Effector CD4-positive, alpha-beta T cell (primary cell): Measurements from ENCODE around the gene POLA1.

ENCODE experiments used
- DNase-seq: peaks from one replicate; pipeline ENCODE4 v3.0.0-alpha.2; 2020

Gene POLA1

DNA sequence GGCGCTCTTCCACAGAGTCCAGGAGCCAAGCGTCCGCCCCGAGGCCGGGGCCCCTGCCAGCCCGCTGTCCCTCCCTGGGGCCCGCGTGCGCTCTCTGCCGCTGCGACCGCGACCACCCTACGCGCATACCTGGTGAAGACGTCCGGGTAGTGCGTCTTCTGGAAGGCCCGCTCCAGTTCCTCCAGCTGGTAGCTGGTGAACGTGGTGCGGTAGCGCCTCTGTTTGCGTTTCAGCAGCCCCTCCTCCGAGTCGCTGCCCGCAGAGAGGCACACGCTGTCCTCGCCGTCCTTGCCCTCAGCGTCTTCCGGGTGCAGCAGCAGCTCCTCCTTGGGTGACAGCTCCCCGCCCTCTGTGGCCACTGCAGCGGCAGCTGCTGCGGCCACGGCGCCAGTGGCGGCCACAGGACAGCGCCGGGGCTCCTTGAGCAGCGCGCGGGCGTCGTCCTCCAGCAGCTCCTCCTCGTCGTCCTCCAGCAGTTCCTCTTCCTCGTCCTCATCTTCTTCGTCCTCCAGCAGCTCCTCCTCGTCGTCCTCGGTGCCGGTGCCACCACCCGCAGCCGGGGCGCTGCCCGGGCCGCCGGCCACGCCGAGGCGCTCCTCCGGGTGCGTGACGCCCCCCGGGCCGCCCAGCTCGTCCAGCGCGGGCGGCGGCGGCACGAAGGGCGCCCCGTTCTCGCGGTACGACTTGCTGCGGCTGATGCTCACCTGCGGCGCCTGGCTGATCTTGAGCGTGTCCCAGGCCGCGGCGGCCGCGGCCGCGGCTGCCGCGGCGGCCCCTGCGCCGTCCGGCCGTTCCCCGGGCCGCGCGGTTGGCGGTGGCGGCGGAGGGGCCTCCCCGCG lies 319.3 kb downstream of the POLA1 start:
- DNase-seq, result no peak

DNA sequence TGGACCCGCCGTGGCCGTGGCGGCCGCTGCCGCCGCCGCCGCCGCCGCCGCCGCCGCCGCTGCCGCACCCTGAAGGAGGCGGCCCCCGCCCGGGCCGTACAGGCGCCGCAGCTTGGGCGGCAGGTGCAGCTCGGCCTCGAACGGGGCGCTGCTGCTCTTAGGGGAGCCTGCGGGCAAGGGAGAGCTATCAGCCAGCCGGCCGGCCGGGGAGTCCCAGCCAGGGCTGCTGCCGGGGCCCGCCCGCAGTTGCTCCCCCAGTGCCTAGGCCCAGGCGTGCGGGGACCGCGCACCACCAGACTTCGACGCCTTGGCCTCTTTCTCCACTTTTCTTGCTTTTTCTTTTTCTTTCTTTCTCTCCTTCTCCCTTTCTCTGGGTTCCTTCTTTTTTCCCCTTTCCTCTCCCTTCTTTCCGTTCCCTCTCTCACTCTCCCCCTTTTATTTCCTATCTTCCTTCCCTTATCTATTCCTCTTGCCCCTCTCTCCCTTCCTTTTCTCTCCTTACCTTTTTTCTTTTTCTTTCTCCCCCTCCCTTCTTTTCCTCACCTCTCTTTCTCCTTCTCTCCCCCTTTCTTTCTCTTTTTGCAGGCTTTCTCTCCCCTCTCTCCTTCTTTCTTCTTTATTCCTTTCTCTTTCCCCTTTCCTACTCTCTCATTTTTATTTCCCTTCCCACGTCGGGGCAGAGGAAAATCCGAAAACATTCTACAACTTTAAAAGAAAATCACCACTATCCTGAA lies 320.1 kb downstream of the POLA1 start:
- no peak for DNase-seq

DNA sequence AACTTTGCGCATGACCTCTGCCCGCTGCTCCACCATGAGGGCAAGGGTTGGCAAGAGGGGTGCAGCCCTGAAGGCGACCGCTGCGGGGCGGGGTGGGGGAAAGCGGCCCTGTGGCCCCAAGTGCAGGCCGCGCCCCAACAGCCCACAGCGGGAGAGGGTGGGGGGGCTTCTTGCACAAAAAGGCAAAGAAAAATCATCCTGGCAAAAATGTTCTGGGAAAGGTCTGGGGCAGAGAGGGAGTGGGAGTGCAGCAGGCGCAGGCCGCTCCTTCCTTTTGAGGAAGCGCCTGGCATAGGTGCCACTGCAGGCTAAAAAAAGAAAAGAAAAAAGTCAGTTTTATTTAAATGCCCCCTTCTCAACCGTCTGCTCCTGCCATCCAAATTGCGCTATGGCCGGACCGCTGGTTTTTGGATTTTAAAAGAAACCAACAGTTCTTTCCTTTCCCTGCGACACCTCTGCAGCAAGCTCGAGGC lies 320.7 kb downstream of the POLA1 start:
- no peak for DNase-seq

DNA sequence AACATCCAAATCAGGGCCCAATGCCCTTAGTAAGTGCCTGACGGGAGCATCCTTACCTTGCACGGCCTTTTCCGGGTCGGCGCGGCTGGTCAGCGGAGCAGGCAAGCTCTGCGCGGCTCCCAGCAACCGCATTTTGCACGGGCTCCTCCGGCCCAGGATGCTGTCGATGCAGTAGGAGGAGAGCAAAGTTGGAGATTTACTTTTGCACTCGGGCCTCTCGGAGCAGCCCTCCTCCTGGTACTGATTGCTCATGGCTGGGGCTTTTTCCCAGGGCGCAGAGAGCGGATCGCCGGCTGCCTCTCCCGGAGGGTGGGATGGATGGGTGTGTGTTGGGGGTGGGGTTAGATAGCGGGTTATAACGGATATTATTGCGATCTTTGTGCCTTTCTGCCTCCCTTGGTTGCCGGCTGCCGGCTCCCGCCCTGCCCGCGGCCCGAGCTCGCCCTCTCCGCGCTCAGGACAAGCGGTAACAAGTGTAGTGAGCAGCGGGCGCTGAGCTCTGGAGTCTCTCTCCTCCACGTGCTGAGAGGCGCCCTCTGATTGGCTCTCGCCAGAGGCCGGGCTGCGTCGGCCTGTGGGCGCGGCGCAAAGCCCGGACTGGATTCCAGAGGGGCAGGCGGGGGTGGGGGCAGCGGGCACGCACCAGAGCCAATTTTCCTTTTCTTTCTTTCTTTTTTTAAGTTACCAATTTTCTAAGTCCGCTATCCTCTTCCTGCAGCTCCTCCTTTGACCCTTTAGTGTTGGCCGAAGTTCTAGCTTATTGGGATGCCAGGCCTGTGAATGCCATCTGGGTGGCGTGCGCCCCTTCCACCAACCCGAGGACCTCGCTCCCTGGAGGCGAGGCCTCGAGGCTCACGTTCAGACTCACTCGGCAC lies 322.0 kb downstream of the POLA1 start, which contains the start of gene ARX:
TSS of gene ARX (minus strand) at position 480 of the 875 bp plus-strand sequence. CDS start at position 252, 228 bp downstream.
- DNase-seq, result no peak

DNA sequence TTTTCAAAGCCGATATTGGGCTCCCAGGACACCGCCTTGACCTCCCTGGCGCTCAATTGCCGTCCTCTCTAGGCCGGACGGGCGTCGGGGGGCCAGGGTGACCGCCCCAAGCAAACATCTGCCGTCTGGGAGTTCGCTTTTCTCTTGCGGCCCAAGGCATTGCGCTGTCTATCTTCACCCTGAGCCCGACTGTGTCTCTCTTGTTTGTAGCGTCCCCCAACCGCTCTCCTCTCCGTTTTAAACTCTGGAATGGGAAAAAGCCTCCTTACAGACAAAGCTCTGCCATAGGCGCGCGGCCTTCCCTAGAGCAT lies 322.6 kb downstream of the POLA1 start:
- no peak for DNase-seq

DNA sequence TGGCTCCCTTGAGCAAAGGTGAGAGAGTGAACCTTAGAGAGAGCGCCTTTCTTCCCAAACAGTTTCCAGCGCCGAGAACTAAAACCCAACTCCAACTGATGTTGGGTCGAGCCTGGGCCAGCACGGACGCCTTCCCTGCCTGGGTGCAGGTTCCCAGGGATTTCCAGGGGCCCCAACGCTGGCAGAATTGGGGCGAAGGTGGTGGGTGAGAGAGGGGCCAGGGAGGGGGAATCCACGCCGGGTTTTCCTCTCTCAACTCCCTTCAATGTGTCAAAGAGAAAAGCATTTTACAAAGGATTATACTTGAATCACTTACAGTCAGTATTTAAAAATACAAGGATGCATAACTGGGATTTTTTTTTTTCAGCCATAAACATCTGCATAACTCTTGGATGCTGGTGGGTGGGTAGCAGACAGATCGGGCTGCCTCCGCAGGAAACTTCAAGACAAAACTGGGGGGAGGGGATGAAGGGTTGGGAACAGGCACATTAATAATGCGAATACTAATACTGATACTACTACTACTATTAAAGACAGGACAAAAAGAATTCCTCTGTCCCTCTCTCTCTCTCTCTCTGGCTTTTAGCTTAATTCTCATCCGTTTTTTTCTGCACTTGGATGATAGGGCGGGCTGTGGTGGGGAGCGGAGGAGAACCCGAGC lies 323.4 kb downstream of the POLA1 start:
- DNase-seq, result no peak

DNA sequence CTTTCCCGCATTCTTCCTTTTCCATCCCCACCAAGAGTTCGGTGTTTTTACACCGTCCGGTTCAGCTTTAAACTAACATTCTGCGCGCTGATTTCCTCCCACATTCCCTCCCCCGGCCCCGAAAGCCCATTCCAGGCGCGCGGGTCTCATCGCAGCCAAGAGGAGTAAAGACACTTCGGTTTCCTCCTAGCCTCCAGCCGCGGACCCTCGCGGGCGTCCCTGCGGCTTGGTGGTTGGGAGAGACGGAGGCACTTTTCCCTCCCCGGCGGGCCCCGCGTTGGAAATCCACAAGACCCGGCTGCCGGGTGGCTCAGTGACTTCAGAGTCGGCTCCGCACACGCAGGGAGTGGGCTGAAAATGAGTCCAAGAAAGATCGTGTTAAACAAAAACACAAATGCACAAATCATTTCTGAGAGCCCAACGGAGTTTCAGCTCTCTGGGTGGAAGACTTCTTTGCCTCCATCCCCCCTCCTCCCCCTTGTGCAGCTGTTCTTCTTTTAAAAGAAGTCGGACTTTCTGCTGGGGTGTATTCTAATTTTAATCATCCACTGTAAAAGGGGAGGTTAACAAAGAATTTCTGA lies 324.0 kb downstream of the POLA1 start:
- no peak for DNase-seq

DNA sequence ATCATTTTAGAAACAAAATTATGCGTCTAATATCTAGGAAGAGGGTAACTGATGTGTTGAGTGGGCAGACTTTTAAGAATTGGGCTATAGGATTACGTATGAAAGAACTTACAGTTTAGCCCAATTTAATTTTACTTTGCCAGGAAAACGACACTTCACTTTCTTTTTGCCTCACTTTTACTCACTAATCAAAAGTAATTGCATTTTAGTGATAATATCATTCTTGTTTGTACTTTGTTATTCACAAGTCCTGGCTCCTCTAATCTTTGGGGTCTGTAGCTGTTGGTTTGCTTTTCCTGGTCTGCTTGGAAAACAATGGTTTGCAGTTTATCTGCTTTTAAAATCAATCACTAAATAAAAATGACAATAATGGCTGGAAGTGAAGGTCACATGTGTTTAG lies 325.0 kb downstream of the POLA1 start:
- no peak for DNase-seq

DNA sequence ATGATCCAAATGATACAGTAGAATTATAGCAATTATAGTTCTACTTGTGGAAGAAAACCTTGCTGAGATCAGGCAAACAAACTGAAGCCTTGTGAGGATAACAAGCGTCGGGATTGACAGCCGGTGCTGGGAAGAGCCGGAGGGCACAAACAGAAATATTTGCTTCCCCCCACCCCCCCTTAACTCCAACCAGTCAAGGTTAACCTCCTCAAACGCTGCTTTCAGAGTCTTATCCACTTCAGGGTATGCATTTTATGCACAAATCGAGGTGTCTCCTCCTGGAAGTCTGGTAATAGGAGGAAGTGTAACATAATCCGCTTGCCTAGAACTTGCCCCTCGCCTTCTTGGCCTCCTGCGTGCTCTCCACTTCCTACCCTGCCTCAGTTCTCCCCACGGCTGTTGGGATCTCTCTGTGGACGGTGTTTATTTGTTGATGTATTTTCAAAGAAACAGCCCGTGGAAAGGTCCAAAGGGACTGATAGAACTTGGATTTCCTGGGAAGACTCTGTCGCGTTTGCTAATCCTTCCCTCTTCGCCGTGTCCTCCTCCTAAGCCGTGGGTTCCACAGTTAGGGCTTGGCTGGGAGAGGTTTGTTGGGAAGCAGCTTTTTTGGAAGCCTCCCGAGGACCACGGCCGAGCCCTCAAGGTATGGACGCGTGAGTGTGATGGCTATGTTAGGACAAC lies 326.1 kb downstream of the POLA1 start:
- no peak for DNase-seq

DNA sequence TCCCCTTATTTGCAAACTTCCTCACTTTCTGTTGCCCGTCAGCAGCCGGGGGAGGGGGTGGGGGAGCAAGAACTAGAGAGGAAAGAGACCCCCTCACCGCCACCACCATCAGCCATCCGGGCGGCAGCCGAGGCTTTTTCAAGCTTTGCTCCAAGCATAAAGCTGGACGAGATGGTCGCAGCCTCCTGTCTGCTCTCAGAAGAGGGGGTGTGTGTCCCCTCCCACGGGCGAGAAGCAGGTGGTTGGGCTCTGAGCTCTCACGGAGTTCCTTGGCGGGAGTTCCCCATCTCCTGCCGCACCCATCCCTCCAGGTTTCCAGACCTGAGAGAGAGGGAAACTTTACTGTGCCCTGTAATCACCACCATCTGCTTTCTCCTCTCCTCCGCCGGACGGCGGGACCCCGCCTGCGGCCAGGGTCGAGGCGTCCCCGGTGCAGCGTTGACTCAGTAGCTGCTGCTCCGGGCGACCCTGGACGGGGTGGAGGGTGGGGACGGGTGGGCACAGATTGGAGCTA lies 326.7 kb downstream of the POLA1 start:
- no peak for DNase-seq

DNA sequence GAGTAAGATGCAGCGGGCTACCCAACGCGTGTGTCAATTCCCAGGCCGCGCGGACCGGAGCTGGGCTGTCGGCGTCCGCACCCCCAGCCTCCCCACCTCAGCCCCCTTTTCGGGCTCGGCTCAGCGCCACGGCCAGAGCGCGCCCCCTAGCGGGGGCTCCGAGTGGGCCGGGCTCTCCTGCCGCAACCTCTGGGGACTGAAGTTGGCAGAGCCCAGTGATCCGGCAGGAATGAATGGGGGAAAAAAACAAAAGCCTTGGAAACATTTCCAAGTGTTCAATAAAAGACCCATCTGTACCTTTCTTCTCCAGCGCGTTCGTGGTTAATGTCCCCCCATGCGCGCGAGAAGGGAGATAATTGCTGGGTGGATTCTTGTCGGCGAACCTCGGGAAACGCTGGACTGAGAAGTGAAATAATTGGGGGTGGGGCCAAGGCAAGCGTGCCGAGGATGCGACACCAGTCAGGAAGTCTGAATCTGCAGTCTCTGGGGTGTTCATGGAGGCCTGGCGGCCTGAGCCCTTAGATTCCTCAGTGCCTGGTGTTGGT lies 327.3 kb downstream of the POLA1 start:
- no peak for DNase-seq

DNA sequence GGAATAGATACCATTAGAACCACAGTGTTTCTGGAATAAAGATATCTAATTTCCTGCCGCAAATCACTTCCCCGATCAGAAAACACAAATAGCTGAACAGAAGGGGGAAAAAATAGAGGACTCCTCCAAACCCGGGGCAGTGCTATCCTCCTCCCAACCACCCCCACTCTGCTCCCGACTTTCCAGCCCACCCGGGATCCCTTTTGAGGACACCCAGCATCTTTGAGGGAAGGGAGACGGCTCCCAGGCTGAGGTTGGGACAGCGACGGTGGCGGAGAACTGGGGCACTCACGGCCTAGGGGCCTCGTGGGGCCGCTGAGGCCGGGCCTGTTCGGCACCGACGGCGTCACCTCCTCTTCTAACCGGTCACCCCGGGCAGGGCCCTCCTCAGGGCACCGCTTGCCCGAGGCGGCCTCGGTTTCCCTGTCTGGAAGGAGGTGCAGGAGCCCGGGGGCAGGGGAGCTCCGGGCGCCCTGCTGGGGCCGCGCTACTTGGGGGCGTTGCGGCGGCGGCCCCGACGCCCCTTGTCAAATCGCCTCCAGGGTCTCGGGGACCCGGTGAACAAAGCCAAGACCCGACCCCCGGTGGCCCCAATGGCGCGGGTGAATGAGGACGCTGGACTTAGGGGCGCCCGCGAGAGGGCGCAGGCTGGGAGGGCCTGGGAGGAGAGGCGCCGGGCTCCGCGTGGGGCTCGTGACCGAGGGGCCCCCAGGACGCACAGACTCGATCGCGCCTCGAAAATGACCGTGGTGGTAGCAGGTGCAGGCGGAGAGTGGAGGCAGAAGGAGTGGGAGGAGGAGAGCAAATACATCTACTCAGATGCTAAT lies 329.0 kb downstream of the POLA1 start:
- DNase-seq, result no peak

DNA sequence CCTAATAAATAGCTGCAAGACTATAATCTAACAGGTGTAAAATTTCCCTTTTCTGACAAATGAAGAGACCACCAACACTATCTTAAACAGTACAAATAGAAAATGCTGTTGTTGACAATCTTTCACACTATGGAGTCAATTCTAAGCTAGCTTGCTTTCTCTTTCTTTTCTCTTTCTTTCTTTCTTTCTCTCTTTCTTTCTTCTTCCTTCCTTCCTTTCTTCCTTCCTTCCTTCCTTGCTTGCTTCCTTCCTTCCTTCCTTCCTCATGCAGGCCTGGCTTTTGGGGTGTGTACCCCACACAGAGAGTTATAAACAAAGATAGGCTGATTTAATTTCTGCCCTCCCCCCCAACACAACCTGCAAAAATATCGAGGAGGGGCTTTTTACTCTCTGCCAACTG lies 330.2 kb downstream of the POLA1 start:
- DNase-seq, result no peak

DNA sequence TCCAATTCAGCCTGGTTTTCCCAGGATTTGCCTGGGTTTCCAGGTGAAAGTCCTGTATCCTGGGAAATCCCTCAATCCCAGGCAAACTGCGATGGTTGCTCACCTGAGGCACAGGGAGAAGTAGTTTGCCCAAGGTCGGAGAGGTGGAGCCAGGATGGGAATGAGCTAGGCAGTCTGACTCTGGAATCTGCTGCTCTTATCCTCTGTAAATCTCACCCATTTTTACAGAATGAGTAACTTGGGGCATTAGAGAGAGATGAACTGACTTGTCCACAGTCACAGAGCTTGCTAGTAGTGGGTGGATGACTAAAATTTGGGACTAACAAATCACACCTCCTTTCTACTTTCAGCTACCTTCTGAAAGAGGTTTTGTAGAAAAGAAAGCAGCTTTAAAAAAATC lies 331.9 kb downstream of the POLA1 start:
- DNase-seq, result no peak

DNA sequence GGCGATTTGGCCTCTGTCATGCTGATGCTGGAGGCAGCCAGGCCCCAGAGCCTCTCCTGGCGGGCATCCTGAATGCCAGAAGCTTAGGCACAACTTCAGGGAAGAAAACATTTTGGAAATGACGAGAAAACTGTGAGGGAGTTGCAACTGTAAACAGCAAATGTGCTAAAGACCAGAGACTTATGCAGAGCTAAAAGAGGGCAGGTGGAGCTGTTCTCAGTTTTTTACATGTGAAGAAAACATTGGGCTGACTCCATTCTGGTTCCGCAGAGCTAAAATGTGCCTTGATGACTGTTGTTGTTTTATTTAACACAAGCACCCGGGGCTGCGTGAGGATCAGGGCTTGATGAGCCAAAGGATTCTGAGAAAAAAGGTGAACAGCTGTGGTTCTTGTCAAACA lies 332.9 kb downstream of the POLA1 start:
- no peak for DNase-seq

DNA sequence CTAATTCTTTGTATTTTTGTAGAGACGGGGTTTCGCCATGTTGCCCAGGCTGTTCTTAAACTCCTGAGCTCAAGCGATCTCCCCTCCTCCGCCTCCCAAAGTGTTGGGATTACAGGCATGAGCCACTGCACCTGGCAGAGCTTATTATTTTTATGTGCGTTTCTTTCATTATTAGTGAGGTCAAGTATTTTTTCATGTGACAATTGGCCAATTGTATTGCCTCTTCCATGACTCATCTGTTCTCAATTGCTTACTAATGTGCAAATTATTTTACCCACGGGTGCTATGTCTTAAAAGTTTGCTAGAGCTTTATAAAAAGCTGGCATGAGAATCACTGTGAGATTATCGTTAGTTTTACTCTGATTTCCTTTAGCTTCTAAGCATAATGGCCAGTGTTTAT lies 335.0 kb downstream of the POLA1 start:
- DNase-seq, result no peak

DNA sequence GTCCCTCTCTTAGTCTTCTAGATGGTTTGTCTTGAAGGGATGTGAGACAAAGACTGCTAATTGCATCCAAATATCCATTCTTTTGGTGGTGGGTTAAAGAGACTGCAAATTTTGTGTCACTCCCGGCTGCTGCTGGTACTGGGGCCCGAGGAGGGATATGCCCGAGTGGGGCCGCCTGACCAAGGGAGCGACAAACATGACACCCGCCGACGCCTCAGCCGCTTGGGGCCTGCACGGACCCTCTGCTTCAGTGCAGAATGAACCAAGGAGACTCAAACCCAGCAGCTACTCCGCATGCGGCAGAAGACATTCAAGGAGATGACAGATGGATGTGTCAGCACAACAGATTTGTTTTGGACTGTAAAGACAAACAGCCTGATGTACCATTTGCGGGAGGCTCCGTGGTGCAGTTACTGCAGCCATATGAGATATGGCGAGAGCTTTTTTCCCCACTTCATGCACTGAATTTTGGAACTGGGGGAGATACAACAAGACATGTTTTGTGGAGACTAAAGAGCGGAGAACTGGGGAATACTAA lies 335.6 kb downstream of the POLA1 start:
- DNase-seq, result no peak

DNA sequence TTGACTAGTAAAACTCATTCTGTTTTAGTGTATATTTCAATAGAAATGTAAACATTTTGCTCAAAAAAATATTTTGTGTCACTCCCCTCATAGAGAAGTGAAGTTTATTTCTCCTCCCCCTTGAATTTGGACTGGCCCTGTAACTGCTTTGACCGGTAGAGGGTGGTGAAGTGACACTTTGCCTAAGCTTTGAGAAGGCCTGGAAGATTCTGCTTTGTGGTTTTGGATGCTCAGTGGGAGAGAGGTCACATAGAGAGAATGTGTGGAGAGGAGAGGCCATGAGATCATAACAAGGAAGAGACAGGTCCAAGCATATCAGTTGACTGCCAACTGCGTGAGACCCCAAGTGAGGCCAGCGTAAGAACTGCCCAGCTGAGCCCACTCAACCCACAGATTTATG lies 341.2 kb downstream of the POLA1 start:
- DNase-seq, result no peak

DNA sequence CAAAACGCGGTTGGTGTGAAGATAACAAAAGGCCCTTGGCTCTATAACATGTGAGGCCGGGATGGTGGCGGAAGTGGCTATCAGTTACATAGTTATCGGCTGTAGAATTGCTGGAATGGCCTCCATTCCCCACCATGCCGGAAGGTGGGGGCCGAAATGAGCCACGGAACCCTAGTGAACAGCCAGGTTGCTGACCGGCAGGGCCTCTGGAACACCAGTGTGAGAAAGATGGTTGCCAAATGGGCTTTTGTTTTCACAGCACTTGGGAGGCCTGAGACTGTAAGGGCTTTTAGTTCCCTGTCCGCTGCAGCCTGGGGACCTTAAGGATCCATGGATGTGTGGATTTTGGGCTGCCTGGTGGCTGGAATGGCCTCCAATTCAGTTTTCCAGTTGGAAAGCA lies 345.3 kb downstream of the POLA1 start:
- no peak for DNase-seq

DNA sequence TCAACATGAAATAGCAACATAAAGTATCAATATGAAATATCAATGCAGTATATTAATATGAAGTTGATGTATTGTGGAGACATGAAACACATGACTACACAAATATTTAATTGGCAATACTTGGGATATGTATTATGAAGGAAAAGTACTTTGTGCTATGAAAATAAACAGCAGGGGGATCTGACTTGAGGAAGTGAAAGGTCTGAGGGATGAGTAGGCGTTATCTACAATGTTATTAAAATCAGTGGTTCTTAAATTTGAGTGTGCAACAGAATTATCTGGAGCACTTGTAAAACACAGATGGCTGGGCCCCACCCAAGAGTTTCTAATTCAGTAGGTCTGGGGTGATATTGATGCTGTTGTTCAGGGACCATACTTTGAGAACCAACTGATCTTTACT lies 349.5 kb downstream of the POLA1 start:
- no peak for DNase-seq
